ENCODE data around the gene OPCML.

- TF ChIP-seq CTCF (IDR thresholded peaks at IDR 0.05) (no peak), POLR2AphosphoS5 (IDR thresholded peaks at IDR 0.05; ENCODE audit: insufficient read depth in 1 of 2, low read depth in 1 of 2) (no peak), POLR2A (IDR thresholded peaks at IDR 0.05) (no peak)
Measured at GRCh38 chr11:132840191-132840590, 692.1 kb downstream of the OPCML start.

Measured in vagina (tissue), 2 donors.